22Rv1 (cell line): ENCODE data around the gene PTTG1.

Experiments used
- H3K27ac ChIP-seq: fragments of 450-650 bp; 2 replicates; pipeline ENCODE4 v1.5.1; 2017
- ZFX ChIP-seq: fragments of 450-650 bp; IDR thresholded peaks from 2 replicates; pipeline ENCODE4 v1.6.1; 2017; ENCODE audit warnings: antibody characterized with exemption, borderline replicate concordance
- TF ChIP-seq, protein P1 (sequence below): fragments of 450-650 bp; IDR thresholded peaks from 2 replicates; pipeline ENCODE4 v1.5.1; 2017; ENCODE audit warnings: mild to moderate bottlenecking

PTTG1 gene

DNA sequence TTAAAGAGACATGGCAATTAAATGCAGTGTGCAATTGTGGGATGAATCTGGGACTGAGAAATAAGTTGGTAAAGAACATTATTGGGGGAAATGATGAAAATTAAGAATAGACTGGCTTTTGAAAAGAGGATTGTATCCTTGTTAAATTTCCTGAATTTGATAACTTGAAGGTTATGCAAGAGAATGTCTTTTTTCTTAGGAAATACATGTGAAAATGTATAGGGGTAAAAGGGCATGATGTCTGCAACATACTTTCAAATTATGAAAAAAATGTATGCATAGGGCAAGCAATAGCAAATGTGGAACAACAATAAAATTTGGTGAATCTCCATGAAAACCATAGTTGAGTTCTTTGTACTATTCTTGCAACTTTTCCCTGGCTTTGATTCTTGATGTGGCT lies 24.1 kb downstream of the PTTG1 start:
- H3K27ac ChIP-seq: no peak overlapping the region
- TF ChIP-seq ZFX: no peak
- TF ChIP-seq, protein P1, sequence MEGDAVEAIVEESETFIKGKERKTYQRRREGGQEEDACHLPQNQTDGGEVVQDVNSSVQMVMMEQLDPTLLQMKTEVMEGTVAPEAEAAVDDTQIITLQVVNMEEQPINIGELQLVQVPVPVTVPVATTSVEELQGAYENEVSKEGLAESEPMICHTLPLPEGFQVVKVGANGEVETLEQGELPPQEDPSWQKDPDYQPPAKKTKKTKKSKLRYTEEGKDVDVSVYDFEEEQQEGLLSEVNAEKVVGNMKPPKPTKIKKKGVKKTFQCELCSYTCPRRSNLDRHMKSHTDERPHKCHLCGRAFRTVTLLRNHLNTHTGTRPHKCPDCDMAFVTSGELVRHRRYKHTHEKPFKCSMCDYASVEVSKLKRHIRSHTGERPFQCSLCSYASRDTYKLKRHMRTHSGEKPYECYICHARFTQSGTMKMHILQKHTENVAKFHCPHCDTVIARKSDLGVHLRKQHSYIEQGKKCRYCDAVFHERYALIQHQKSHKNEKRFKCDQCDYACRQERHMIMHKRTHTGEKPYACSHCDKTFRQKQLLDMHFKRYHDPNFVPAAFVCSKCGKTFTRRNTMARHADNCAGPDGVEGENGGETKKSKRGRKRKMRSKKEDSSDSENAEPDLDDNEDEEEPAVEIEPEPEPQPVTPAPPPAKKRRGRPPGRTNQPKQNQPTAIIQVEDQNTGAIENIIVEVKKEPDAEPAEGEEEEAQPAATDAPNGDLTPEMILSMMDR: no peak

GRCh38 chr5:160448886-160449285 lies 27.2 kb downstream of the PTTG1 start:
- no peak overlapping the region for H3K27ac ChIP-seq

DNA sequence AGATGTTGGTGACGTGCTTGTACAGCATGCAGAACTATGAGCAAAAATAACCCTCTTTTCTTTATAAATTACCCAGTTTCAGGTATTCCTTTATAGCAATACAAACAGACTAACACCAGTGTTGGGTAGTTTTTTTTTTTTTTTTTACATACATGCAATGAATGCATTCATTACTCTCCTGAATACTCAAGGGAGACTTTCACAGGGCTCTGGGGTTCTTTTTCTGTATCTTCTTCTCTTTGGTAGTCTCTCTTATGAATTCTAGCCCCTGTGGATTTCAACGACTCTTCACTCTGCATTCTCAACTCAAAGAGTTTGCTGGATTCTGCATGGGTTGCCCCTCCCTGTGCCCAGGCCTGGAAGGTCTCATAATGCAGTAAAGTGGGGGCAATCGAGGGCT lies 27.8 kb downstream of the PTTG1 start:
- no peak overlapping the region for H3K27ac ChIP-seq
- no peak for TF ChIP-seq ZFX
- TF ChIP-seq, protein P1: no peak

More at GRCh38 chr5:160448886-160449285, 27.2 kb downstream of the PTTG1 start:
- no peak for TF ChIP-seq ZFX
- TF ChIP-seq, protein P1: no peak

DNA sequence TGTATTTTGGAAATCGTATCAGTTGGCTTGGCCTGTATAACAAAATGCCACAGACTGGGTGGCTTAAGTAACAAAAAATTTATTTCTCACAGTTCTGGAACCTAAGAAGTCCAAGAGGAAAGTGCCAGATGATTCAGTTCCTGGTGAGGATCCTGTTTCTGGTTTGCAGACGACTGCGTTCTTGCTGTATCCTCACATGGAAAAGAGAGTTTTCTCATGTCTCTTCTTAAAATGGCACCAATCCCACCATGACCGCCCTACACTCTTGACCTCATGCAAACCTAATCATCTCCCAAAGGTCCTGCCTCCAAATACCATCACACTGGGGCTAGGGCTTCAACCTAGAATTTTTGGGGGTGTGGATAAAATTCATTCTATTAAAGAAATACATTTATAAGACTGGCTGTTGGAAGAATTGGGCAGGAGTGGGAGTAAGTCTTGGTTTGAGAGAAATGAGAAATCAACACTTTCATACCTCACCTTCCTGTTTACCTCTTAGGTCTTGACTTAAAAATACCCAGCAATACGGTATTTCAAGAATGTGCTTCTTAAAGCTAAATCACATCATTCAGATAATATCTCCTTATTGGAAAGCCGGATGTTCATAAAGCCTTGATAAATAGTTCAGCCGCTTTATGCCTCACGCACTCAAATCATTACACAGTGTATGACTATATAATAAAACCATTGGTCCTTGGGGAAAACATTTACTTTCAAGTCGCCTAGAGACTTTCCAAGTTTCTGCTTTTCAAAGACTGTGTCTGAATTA lies 28.7 kb downstream of the PTTG1 start:
- H3K27ac ChIP-seq: no peak overlapping the region
- no peak for TF ChIP-seq ZFX
- TF ChIP-seq, protein P1: no peak

GRCh38 chr5:160451281-160451680 lies 29.6 kb downstream of the PTTG1 start:
- TF ChIP-seq, protein P1: no peak
- no peak for TF ChIP-seq ZFX
- no peak overlapping the region for H3K27ac ChIP-seq

- TF ChIP-seq, protein P1: no peak
- TF ChIP-seq ZFX: no peak
- no peak overlapping the region for H3K27ac ChIP-seq
Observed at GRCh38 chr5:160452036-160452435, 30.4 kb downstream of the PTTG1 start.

- H3K27ac ChIP-seq: no peak overlapping the region
- TF ChIP-seq, protein P1: no peak
- no peak for TF ChIP-seq ZFX
Observed at GRCh38 chr5:160452795-160453194, 31.1 kb downstream of the PTTG1 start.
